Lower leg skin (tissue), 4 donors: Measurements from ENCODE around the gene PCGF2. TPM values are rescaled to one million over a fixed set of nuclear protein-coding genes. Genes with fewer than 3 reads are reported as not detected.

Experiments
- DNase-seq, 2 donors: peaks; one replicate each; pipeline ENCODE4 v3.0.0-alpha.2; 2019; ENCODE audit warnings: low spot score in 2 of 2
- H3K4me3 ChIP-seq: fragments of 200-600 bp; sonication (generic); 2 replicates; pipeline ENCODE4 v1.5.1; 2017; ENCODE audit warnings: mild to moderate bottlenecking, low read depth; ENCODE audit not compliant: poor library complexity, severe bottlenecking
- CTCF ChIP-seq, 3 donors: fragments of 450-650 bp; IDR thresholded peaks; one replicate each; pipeline ENCODE4 v1.5.1; 2016; ENCODE audit warnings: antibody characterized with exemption in 3 of 3, mild to moderate bottlenecking in 3 of 3, moderate library complexity in 2 of 3
- POLR2A ChIP-seq, 2 donors: fragments of 450-650 bp; IDR thresholded peaks; one replicate each; pipeline ENCODE4 v1.6.1; 2016 to 2017; ENCODE audit warnings: antibody characterized with exemption in 2 of 2, mild to moderate bottlenecking in 1 of 2, moderate library complexity in 1 of 2
- WGBS, 2 donors: methylation state at CpG; one replicate each; pipeline ENCODE4 v1.1.5; 2018; 5-methylcytosine and 5-hydroxymethylcytosine counted together
- intact Hi-C: fragments of 100-400 bp; cut with DNase I; formaldehyde crosslinking; loops from one replicate; pipeline ENCODE4 v1.15.0; 2023; ENCODE audit warnings: low total_unique reads
- total RNA-seq, 4 donors: library from RNA; depleted of rRNA; stranded (reverse); fragments of >200 nt; gene quantifications; one replicate each; pipeline ENCODE4 v1.1.0, GENCODE V29; 2016

Gene PCGF2
- total RNA-seq, 4 donors from 2014 or later = 7.5 to 11.4 (median 8.6) TPM

GRCh38 chr17:38717139-38717745 lies 30.9 kb downstream of the PCGF2 start:
- intact Hi-C loops = no loop called here
- no peak for DNase-seq
- WGBS, 2 donors = 70 to 74% methylated on average over 12 of the region's 12 CpGs

GRCh38 chr17:38716368-38717005 lies 31.6 kb downstream of the PCGF2 start:
- no peak for TF ChIP-seq CTCF (IDR thresholded peaks at IDR 0.05)
- TF ChIP-seq POLR2A (IDR thresholded peaks at IDR 0.05) = no peak
- intact Hi-C loops = no loop called here
- H3K4me3 ChIP-seq = no peak overlapping the region
- WGBS, 2 donors = 91 to 96% methylated on average over 18 of the region's 18 CpGs
- no peak for DNase-seq

More at GRCh38 chr17:38717139-38717745, 30.9 kb downstream of the PCGF2 start:
- no peak overlapping the region for H3K4me3 ChIP-seq
- no peak for TF ChIP-seq CTCF (IDR thresholded peaks at IDR 0.05)
- no peak for TF ChIP-seq POLR2A (IDR thresholded peaks at IDR 0.05)

GRCh38 chr17:38715216-38715943 lies 32.8 kb downstream of the PCGF2 start:
- TF ChIP-seq CTCF (IDR thresholded peaks at IDR 0.05) = no peak
- no peak for TF ChIP-seq POLR2A (IDR thresholded peaks at IDR 0.05)
- H3K4me3 ChIP-seq = no peak overlapping the region
- 85% methylated on average over 9 of the region's 9 CpGs for WGBS, 2 donors
- no peak for DNase-seq
- intact Hi-C loops = no loop called here

GRCh38 chr17:38713456-38714075 lies 34.6 kb downstream of the PCGF2 start:
- no peak for DNase-seq
- intact Hi-C loops = no loop called here
- WGBS, 2 donors = 67% methylated on average over 11 of the region's 11 CpGs
- H3K4me3 ChIP-seq = no peak overlapping the region
- TF ChIP-seq CTCF (IDR thresholded peaks at IDR 0.05) (no peak), POLR2A (IDR thresholded peaks at IDR 0.05) (no peak)

GRCh38 chr17:38712593-38712992 lies 35.5 kb downstream of the PCGF2 start:
- 93% methylated on average over 10 of the region's 10 CpGs for WGBS, 2 donors
- H3K4me3 ChIP-seq = no peak overlapping the region
- intact Hi-C loops = no loop called here
- no peak for DNase-seq
- TF ChIP-seq POLR2A (IDR thresholded peaks at IDR 0.05) = no peak
- no peak for TF ChIP-seq CTCF (IDR thresholded peaks at IDR 0.05)
